Breast epithelium (tissue), 3 donors: ENCODE measurements around the gene KLK2.

Experiments
- CTCF ChIP-seq, 3 donors: fragments of 450-650 bp; IDR thresholded peaks; one replicate each; pipeline ENCODE4 v1.5.1; 2016 to 2017; ENCODE audit warnings: antibody characterized with exemption in 3 of 3, mild to moderate bottlenecking in 3 of 3, moderate library complexity in 3 of 3
- POLR2A ChIP-seq: fragments of 450-650 bp; IDR thresholded peaks from one replicate; pipeline ENCODE4 v1.6.1; 2016; ENCODE audit warnings: antibody characterized with exemption, mild to moderate bottlenecking, moderate library complexity

- TF ChIP-seq CTCF (IDR thresholded peaks at IDR 0.05) (no peak), POLR2A (no peak)
These were observed 33.3 kb upstream of the KLK2 start for GRCh38 chr19:50839712-50840655.
